SU-DHL-6 (cell line): ENCODE results near the gene COBL.

Experiments used
- H2AFZ ChIP-seq: fragments of 200-600 bp; sonication (generic); 2 replicates; pipeline ENCODE4 v1.6.1; 2014; ENCODE audit warnings: low read depth, mild to moderate bottlenecking, moderate library complexity, mixed read lengths, antibody characterized with exemption, low read length; ENCODE audit not compliant: severe bottlenecking
- H3F3A ChIP-seq: fragments of 200-600 bp; shearing (Covaris generic); 2 replicates; pipeline ENCODE4 v1.6.0; 2016; ENCODE audit warnings: antibody characterized with exemption, mild to moderate bottlenecking; ENCODE audit not compliant: insufficient read depth
- H3K27ac ChIP-seq: fragments of 200-600 bp; sonication (generic); 2 replicates; pipeline ENCODE4 v1.5.1; 2016; ENCODE audit warnings: low read depth, mild to moderate bottlenecking, low read length, moderate library complexity, mixed read lengths
- H3K27me3 ChIP-seq: fragments of 200-600 bp; sonication (generic), shearing (Covaris generic); 2 replicates; pipeline ENCODE4 v1.6.0; 2014; ENCODE audit warnings: mild to moderate bottlenecking, low read length
- H3K36me3 ChIP-seq: fragments of 200-600 bp; sonication (generic); 2 replicates; pipeline ENCODE4 v1.6.1; 2014; ENCODE audit warnings: mild to moderate bottlenecking, low read length, mixed read lengths
- H3K4me2 ChIP-seq: fragments of 300-600, 200-600 bp; shearing (Covaris generic), sonication (generic); 2 replicates; pipeline ENCODE4 v1.6.0; 2014; ENCODE audit warnings: low read length, low read depth, mild to moderate bottlenecking; ENCODE audit not compliant: poor library complexity, severe bottlenecking
- H3K4me3 ChIP-seq: fragments of 200-600 bp; sonication (generic); 2 replicates; pipeline ENCODE4 v1.5.1; 2014; ENCODE audit warnings: antibody characterized with exemption, low read length, mild to moderate bottlenecking, mixed read lengths; ENCODE audit not compliant: insufficient read depth, poor library complexity, severe bottlenecking
- H3K79me2 ChIP-seq: fragments of 200-600 bp; sonication (generic); 2 replicates; pipeline ENCODE4 v1.6.1; 2014; ENCODE audit warnings: mild to moderate bottlenecking, low read length, moderate library complexity; ENCODE audit not compliant: insufficient read depth
- H3K9ac ChIP-seq: fragments of 200-600 bp; sonication (generic); 2 replicates; pipeline ENCODE4 v1.7.0; 2014; ENCODE audit warnings: mild to moderate bottlenecking, low read length
- H3K9me2 ChIP-seq: fragments of 200-600 bp; sonication (generic); replicated peaks from 2 replicates; pipeline ENCODE4 v1.6.1; 2014; ENCODE audit warnings: low read length; ENCODE audit not compliant: insufficient read depth
- H3K9me3 ChIP-seq: fragments of 200-600 bp; sonication (generic); 2 replicates; pipeline ENCODE4 v1.6.1; 2014; ENCODE audit warnings: low read length, mixed read lengths; ENCODE audit not compliant: insufficient read depth
- H4K20me1 ChIP-seq: fragments of 200-600 bp; sonication (generic); 2 replicates; pipeline ENCODE4 v1.6.1; 2014; ENCODE audit warnings: low read depth, mild to moderate bottlenecking, antibody characterized with exemption, low read length, moderate library complexity, mixed read lengths
- EZH2phosphoT487 ChIP-seq: fragments of 200-600 bp; sonication (generic), shearing (Covaris generic); conservative IDR thresholded peaks from 2 replicates; pipeline ENCODE4 v1.6.1; 2018; ENCODE audit warnings: mild to moderate bottlenecking, antibody characterized with exemption, low read length, moderate library complexity, mixed read lengths
- TF ChIP-seq, protein P1 (sequence below): fragments of 200-600 bp; sonication (generic); IDR thresholded peaks from one replicate; pipeline ENCODE4 v1.5.1; 2017; ENCODE audit warnings: antibody characterized with exemption, mild to moderate bottlenecking, low read length, moderate library complexity; ENCODE audit not compliant: insufficient read depth, poor library complexity, severe bottlenecking

The COBL gene

DNA sequence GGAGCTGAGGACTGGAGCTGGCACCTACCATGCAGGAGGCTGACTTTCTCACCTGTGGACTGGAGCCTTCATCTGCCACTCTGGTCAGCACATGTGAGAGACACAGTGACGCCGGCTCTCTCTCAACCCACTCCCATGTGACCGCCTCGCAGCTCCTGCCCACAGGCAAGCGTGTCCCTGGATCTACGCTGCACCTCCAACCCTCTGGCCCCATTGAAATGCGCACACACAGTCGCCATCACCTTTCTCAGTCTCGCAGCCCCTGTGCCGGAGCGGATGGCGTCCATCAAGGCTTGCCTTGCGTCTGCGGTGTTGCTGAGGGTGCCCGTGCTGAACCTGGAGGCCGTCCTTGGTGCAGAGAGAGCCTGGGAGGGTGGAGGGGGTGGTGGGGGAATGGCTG, 291.7 kb downstream of the COBL start:
- no peak overlapping the region for H3K9ac ChIP-seq
- H3F3A ChIP-seq: no peaks in the 10 kb centered on the region
- H3K9me3 ChIP-seq: no peaks in the 10 kb centered on the region
- no peak overlapping the region for H2AFZ ChIP-seq
- H3K79me2 ChIP-seq: no peaks in the 10 kb centered on the region
- no peaks in the 10 kb centered on the region for H3K27me3 ChIP-seq
- H3K27ac ChIP-seq: no peak overlapping the region
- no peak overlapping the region for H3K4me3 ChIP-seq
- H3K4me2 ChIP-seq: no peak overlapping the region
- TF ChIP-seq, protein P1, sequence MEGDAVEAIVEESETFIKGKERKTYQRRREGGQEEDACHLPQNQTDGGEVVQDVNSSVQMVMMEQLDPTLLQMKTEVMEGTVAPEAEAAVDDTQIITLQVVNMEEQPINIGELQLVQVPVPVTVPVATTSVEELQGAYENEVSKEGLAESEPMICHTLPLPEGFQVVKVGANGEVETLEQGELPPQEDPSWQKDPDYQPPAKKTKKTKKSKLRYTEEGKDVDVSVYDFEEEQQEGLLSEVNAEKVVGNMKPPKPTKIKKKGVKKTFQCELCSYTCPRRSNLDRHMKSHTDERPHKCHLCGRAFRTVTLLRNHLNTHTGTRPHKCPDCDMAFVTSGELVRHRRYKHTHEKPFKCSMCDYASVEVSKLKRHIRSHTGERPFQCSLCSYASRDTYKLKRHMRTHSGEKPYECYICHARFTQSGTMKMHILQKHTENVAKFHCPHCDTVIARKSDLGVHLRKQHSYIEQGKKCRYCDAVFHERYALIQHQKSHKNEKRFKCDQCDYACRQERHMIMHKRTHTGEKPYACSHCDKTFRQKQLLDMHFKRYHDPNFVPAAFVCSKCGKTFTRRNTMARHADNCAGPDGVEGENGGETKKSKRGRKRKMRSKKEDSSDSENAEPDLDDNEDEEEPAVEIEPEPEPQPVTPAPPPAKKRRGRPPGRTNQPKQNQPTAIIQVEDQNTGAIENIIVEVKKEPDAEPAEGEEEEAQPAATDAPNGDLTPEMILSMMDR: no peak
- TF ChIP-seq EZH2phosphoT487: no peak
- H4K20me1 ChIP-seq: no peaks in the 10 kb centered on the region
- H3K9me2 ChIP-seq: no peaks in the 10 kb centered on the region
- H3K36me3 ChIP-seq: no peaks in the 10 kb centered on the region

DNA sequence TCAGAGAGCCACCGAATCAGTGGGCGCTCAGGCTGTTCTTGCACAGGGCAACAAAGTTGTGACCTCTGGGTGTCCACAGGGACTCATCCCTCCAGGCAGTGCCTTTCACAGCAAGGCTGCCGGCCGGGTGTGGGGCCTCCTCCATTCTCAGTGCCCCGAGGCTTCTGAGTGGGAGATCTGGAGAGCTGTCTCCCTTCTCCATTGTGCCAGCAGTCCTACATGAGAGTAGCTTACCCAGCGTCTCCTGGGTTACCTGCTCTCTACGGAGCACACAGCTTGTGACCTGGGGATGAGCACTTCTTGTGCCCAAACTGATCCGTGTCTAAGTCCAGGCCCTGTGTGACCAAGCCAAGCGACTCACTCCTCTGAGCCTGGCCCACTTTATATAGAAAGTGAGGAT, 293.1 kb downstream of the COBL start:
- Histone ChIP-seq H2AFZ (no peak overlapping the region), H3F3A (no peaks in the 10 kb centered on the region), H3K27ac (no peak overlapping the region), H3K27me3 (no peaks in the 10 kb centered on the region), H3K9me2 (no peaks in the 10 kb centered on the region), H3K36me3 (no peaks in the 10 kb centered on the region), H3K79me2 (no peaks in the 10 kb centered on the region), H4K20me1 (no peaks in the 10 kb centered on the region), H3K9me3 (no peaks in the 10 kb centered on the region), H3K9ac (no peak overlapping the region), H3K4me3 (no peak overlapping the region), H3K4me2 (no peak overlapping the region)
- TF ChIP-seq EZH2phosphoT487: no peak
- TF ChIP-seq, protein P1: no peak

DNA sequence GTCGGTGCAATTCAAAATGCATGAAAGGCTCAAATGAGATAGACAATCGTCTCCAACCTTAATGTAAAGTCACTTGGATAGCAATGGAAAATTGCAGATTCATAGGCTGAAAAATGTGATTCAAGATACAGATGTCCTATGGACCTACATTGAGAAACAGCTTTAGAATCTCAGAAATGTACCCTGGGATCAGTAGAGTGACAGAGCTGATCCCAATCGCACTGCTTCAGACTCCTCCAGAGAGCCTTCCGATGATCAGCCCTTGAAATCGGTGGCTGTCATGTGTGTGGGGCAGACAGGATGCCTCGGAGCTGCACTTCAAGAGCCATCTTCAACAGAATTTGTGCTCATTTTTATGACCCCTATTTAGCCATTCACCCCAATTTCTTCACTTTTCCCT, 293.8 kb downstream of the COBL start:
- Histone ChIP-seq H4K20me1 (no peaks in the 10 kb centered on the region), H3K9ac (no peak overlapping the region), H3K27me3 (no peaks in the 10 kb centered on the region), H2AFZ (no peak overlapping the region), H3K4me2 (no peak overlapping the region), H3K9me2 (no peaks in the 10 kb centered on the region), H3F3A (no peaks in the 10 kb centered on the region), H3K79me2 (no peaks in the 10 kb centered on the region), H3K9me3 (no peaks in the 10 kb centered on the region), H3K36me3 (no peaks in the 10 kb centered on the region), H3K4me3 (no peak overlapping the region), H3K27ac (no peak overlapping the region)
- TF ChIP-seq, protein P1: no peak
- TF ChIP-seq EZH2phosphoT487: no peak
